ENCODE results near the gene ADGRV1. TPM values are rescaled to one million over a fixed set of nuclear protein-coding genes. Genes with fewer than 3 reads are reported as not detected.
"Not testable (repeated sequence)": the region's sequence is repeated elsewhere in the genome, so short reads cannot be mapped to it uniquely, and the experiment has no call there.

The ADGRV1 gene
- total RNA-seq, 1 experiment from 2014 or later, result 64.8 TPM

GRCh38 chr5:91011029-91011428, 452.4 kb downstream of the ADGRV1 start:
- Histone ChIP-seq H3K79me2 (ENCODE audit: insufficient read depth, low read length) (no peaks in the 10 kb centered on the region), H2AFZ (ENCODE audit: low read length) (no peak overlapping the region), H2BK20ac (ENCODE audit: low read depth, low read length, poor library complexity, severe bottlenecking) (no peak overlapping the region), H2BK15ac (ENCODE audit: low read depth, low read length) (no peak overlapping the region), H3K79me1 (ENCODE audit: insufficient read depth, low read depth, low read length, poor library complexity, severe bottlenecking) (no peaks in the 10 kb centered on the region), H4K91ac (ENCODE audit: insufficient read length, low read depth, low read length) (no peak overlapping the region), H3T11ph (ENCODE audit: low read length) (no peak overlapping the region), H2AK5ac (ENCODE audit: insufficient read length, low read length) (no peak overlapping the region), H3K4me1 (ENCODE audit: insufficient read depth, low read length) (no peaks in the 10 kb centered on the region), H4K20me1 (ENCODE audit: control insufficient read depth, insufficient read depth, insufficient read length) (no peaks in the 10 kb centered on the region), H3K9me3 (ENCODE audit: control insufficient read depth, low read depth, low read length) (no peaks in the 10 kb centered on the region), H4K8ac (replicated peaks; ENCODE audit: insufficient read length, low read depth, low read length) (no peak overlapping the region), H3K9ac (ENCODE audit: extremely low read depth, insufficient read length, low read length) (no peak overlapping the region), H3K14ac (ENCODE audit: insufficient read depth, low read length) (no peak overlapping the region), H4K5ac (ENCODE audit: insufficient read length, low read depth, low read length) (no peak overlapping the region), H3K27me3 (ENCODE audit: insufficient read depth, low read length) (no peaks in the 10 kb centered on the region), H3K23me2 (ENCODE audit: insufficient read length, low read depth, low read length, poor library complexity, severe bottlenecking) (no peaks in the 10 kb centered on the region), H3K18ac (ENCODE audit: insufficient read length, low read depth, low read length) (no peak overlapping the region), H3K27ac (ENCODE audit: insufficient read length, low read depth, low read length) (no peak overlapping the region), H2BK12ac (ENCODE audit: insufficient read length, low read depth, low read length) (no peak overlapping the region), H3K4me2 (ENCODE audit: insufficient read depth, insufficient read length, low read length) (no peak overlapping the region), H3K23ac (ENCODE audit: insufficient read length, low read depth, low read length) (no peak overlapping the region), H3K56ac (ENCODE audit: insufficient read length, low read depth, low read length) (no peak overlapping the region), H3K4ac (ENCODE audit: low read depth, low read length) (no peak overlapping the region), H2BK5ac (ENCODE audit: insufficient read length, low read length) (no peak overlapping the region), H2BK120ac (ENCODE audit: low read depth, low read length, poor library complexity, severe bottlenecking) (no peak overlapping the region)
- DNase-seq, result no peak
- peaks cover 16 to 26% (median 19%) of the 10 kb centered on the region in 3 experiments for H3K36me3 Mint-ChIP-seq (ENCODE audit: insufficient read depth in 1 of 3, low read depth in 3 of 3)
- no peak for TF ChIP-seq CTCF (conservative IDR thresholded peaks at IDR 0.05)
- H3K9me3 Mint-ChIP-seq, result peaks cover 7 to 13% of the 10 kb centered on the region in 2 experiments; a peak in 3 of 5 replicates
- no peaks in the 10 kb centered on the region for H3K27me3 Mint-ChIP-seq (ENCODE audit: low read depth)
- no peak overlapping the region for H3K27ac Mint-ChIP-seq
- WGBS (ENCODE audit: extremely low coverage, insufficient read length, low lambda C conversion rate), result no CpG with 5 or more reads among the region's 1 CpG
- no peaks in the 10 kb centered on the region for H3K4me1 Mint-ChIP-seq
- H3K4me3 Mint-ChIP-seq, result no peak overlapping the region

- H3K4ac ChIP-seq (ENCODE audit: low read depth, low read length); H3K56ac ChIP-seq (ENCODE audit: insufficient read length, low read depth, low read length); H3K4me1 ChIP-seq (ENCODE audit: insufficient read depth, low read length); H3K27ac Mint-ChIP-seq; H2BK15ac ChIP-seq (ENCODE audit: low read depth, low read length); DNase-seq; H2AFZ ChIP-seq (ENCODE audit: low read length); H3K9me3 ChIP-seq (ENCODE audit: control insufficient read depth, low read depth, low read length); H4K20me1 ChIP-seq (ENCODE audit: control insufficient read depth, insufficient read depth, insufficient read length); H3T11ph ChIP-seq (ENCODE audit: low read length); H2AK5ac ChIP-seq (ENCODE audit: insufficient read length, low read length); H3K23ac ChIP-seq (ENCODE audit: insufficient read length, low read depth, low read length); H2BK12ac ChIP-seq (ENCODE audit: insufficient read length, low read depth, low read length); H3K79me2 ChIP-seq (ENCODE audit: insufficient read depth, low read length); H3K27me3 ChIP-seq (ENCODE audit: insufficient read depth, low read length); H3K27me3 Mint-ChIP-seq (ENCODE audit: low read depth); H2BK5ac ChIP-seq (ENCODE audit: insufficient read length, low read length); H3K4me1 Mint-ChIP-seq; H2BK120ac ChIP-seq (ENCODE audit: low read depth, low read length, poor library complexity, severe bottlenecking); H3K18ac ChIP-seq (ENCODE audit: insufficient read length, low read depth, low read length); H3K4me3 Mint-ChIP-seq; H3K23me2 ChIP-seq (ENCODE audit: insufficient read length, low read depth, low read length, poor library complexity, severe bottlenecking); H4K8ac ChIP-seq (replicated peaks; ENCODE audit: insufficient read length, low read depth, low read length); H4K91ac ChIP-seq (ENCODE audit: insufficient read length, low read depth, low read length); H3K9ac ChIP-seq (ENCODE audit: extremely low read depth, insufficient read length, low read length); H3K14ac ChIP-seq (ENCODE audit: insufficient read depth, low read length); H2BK20ac ChIP-seq (ENCODE audit: low read depth, low read length, poor library complexity, severe bottlenecking); H4K5ac ChIP-seq (ENCODE audit: insufficient read length, low read depth, low read length); H3K27ac ChIP-seq (ENCODE audit: insufficient read length, low read depth, low read length); H3K79me1 ChIP-seq (ENCODE audit: insufficient read depth, low read depth, low read length, poor library complexity, severe bottlenecking); H3K4me2 ChIP-seq (ENCODE audit: insufficient read depth, insufficient read length, low read length): not testable (repeated sequence)
- Mint-ChIP-seq H3K9me3 (peaks cover 7 to 13% of the 10 kb centered on the region in 2 experiments; a peak in 3 of 5 replicates), H3K36me3 (ENCODE audit: insufficient read depth in 1 of 3, low read depth in 3 of 3) (peaks cover 16 to 26% (median 19%) of the 10 kb centered on the region in 3 experiments)
- no CpG with 5 or more reads among the region's 1 CpG for WGBS (ENCODE audit: extremely low coverage, insufficient read length, low lambda C conversion rate)
These were observed 454.3 kb downstream of the ADGRV1 start for GRCh38 chr5:91012867-91013266.

Measured in H9 (cell line).